HEK293 (cell line): ENCODE data around the gene RNF31.

Source experiments
- CTCF ChIA-PET: fragments of 350-600 bp; formaldehyde crosslinking; extraction: SDS; loops from one replicate; lab custom pipeline; 2021; ENCODE audit warnings: antibody characterized with exemption; lab: Yijun Ruan, JAX
- POLR2A ChIA-PET: fragments of 300-600 bp; formaldehyde crosslinking; extraction: SDS; loops from one replicate; lab custom pipeline; 2020; ENCODE audit warnings: antibody characterized with exemption, inconsistent platforms; lab: Yijun Ruan, JAX
- H3K27ac ChIP-seq: fragments of 200-500 bp; sonication (Bioruptor generic); 2 replicates; pipeline ENCODE4 v1.5.1; 2014; ENCODE audit warnings: low read depth, low read length, control low read depth, inconsistent platforms; ENCODE audit errors: extremely low read depth
- H3K36me3 ChIP-seq, 2 experiments: fragments of 200-500 bp in 1 of 2; sonication (Bioruptor generic) in 1 of 2; 1 replicate in 1 of 2; 2 replicates in 1 of 2; pipeline ENCODE4 v1.5.1; 2014 to 2017; ENCODE audit warnings: inconsistent platforms in 2 of 2, low read length in 2 of 2; ENCODE audit not compliant: control insufficient read depth in 2 of 2, insufficient read depth in 1 of 2
- H3K4me1 ChIP-seq: fragments of 200-500 bp; sonication (Bioruptor generic); 2 replicates; pipeline ENCODE4 v1.5.1; 2014; ENCODE audit warnings: mild to moderate bottlenecking, low read length, inconsistent platforms; ENCODE audit not compliant: control insufficient read depth, insufficient read depth
- H3K4me3 ChIP-seq: 2 replicates; pipeline ENCODE4 v1.5.1; 2011; ENCODE audit warnings: low read depth, mild to moderate bottlenecking, control low read depth, low read length, moderate library complexity
- H3K9me3 ChIP-seq: fragments of 200-500 bp; sonication (Bioruptor generic); 2 replicates; pipeline ENCODE4 v1.5.1; 2014; ENCODE audit warnings: low read depth, low read length, inconsistent platforms; ENCODE audit not compliant: control insufficient read depth, insufficient read depth
- BCL11B ChIP-seq: fragments of 450-650 bp; formaldehyde crosslinking; IDR thresholded peaks from 2 replicates; pipeline ENCODE4 v1.5.1; 2016; ENCODE audit warnings: low read depth, missing biosample characterization, missing genetic modification characterization
- EGR2 ChIP-seq: fragments of 450-650 bp; formaldehyde crosslinking; IDR thresholded peaks from 2 replicates; pipeline ENCODE4 v1.5.1; 2016; ENCODE audit warnings: low read depth, missing biosample characterization, missing genetic modification characterization
- HOXD13 ChIP-seq: sonication (generic); formaldehyde crosslinking; IDR thresholded peaks from 2 replicates; pipeline ENCODE4 v1.8.0; 2022; ENCODE audit warnings: missing genetic modification reagents, borderline replicate concordance
- KLF7 ChIP-seq: fragments of 450-650 bp; formaldehyde crosslinking; IDR thresholded peaks from 2 replicates; pipeline ENCODE4 v1.5.1; 2016; ENCODE audit warnings: missing biosample characterization, missing genetic modification characterization, borderline replicate concordance
- YY1 ChIP-seq: fragments of 450-650 bp; formaldehyde crosslinking; IDR thresholded peaks from 2 replicates; pipeline ENCODE4 v1.5.1; 2018; ENCODE audit warnings: missing biosample characterization, missing genetic modification characterization
- ZBTB11 ChIP-seq: fragments of 450-650 bp; formaldehyde crosslinking; conservative IDR thresholded peaks from 2 replicates; pipeline ENCODE4 v1.5.1; 2016; ENCODE audit warnings: low read depth, missing biosample characterization, missing genetic modification characterization
- ZBTB48 ChIP-seq: fragments of 450-650 bp; formaldehyde crosslinking; IDR thresholded peaks from 2 replicates; pipeline ENCODE4 v1.5.1; 2016; ENCODE audit warnings: missing biosample characterization, missing genetic modification characterization
- ZNF157 ChIP-seq: fragments of 450-650 bp; formaldehyde crosslinking; IDR thresholded peaks from 2 replicates; pipeline ENCODE4 v1.5.1; 2016; ENCODE audit warnings: missing biosample characterization, missing genetic modification characterization
- ZNF16 ChIP-seq: fragments of 450-650 bp; formaldehyde crosslinking; IDR thresholded peaks from 2 replicates; pipeline ENCODE4 v1.5.1; 2016; ENCODE audit warnings: low read depth, missing biosample characterization, missing genetic modification characterization
- ZNF24 ChIP-seq: fragments of 450-650 bp; formaldehyde crosslinking; IDR thresholded peaks from 2 replicates; pipeline ENCODE4 v1.5.1; 2016; ENCODE audit warnings: missing biosample characterization, missing genetic modification characterization
- ZNF302 ChIP-seq: fragments of 450-650 bp; formaldehyde crosslinking; IDR thresholded peaks from 2 replicates; pipeline ENCODE4 v1.5.1; 2016; ENCODE audit warnings: missing biosample characterization, missing genetic modification characterization, low read depth
- ZNF335 ChIP-seq: fragments of 450-650 bp; formaldehyde crosslinking; conservative IDR thresholded peaks from 2 replicates; pipeline ENCODE4 v1.5.1; 2016; ENCODE audit warnings: missing biosample characterization, missing genetic modification characterization
- ZNF501 ChIP-seq: fragments of 450-650 bp; formaldehyde crosslinking; IDR thresholded peaks from 2 replicates; pipeline ENCODE4 v1.5.1; 2016; ENCODE audit warnings: missing biosample characterization, missing genetic modification characterization
- ZNF600 ChIP-seq: fragments of 450-650 bp; formaldehyde crosslinking; IDR thresholded peaks from 2 replicates; pipeline ENCODE4 v1.5.1; 2016; ENCODE audit warnings: missing biosample characterization, missing genetic modification characterization
- ZNF76 ChIP-seq: fragments of 450-650 bp; formaldehyde crosslinking; IDR thresholded peaks from 2 replicates; pipeline ENCODE4; 2016; ENCODE audit warnings: low read depth, missing biosample characterization, missing genetic modification characterization, borderline replicate concordance
- ZNF776 ChIP-seq: fragments of 450-650 bp; formaldehyde crosslinking; IDR thresholded peaks from 2 replicates; pipeline ENCODE4 v1.5.0; 2017; ENCODE audit warnings: missing biosample characterization, missing genetic modification characterization, borderline replicate concordance
- ZNF777 ChIP-seq: fragments of 450-650 bp; formaldehyde crosslinking; IDR thresholded peaks from 2 replicates; pipeline ENCODE4 v1.5.1; 2017; ENCODE audit warnings: missing biosample characterization, missing genetic modification characterization, borderline replicate concordance
- ZNF830 ChIP-seq: fragments of 450-650 bp; IDR thresholded peaks from 2 replicates; pipeline ENCODE4 v1.5.0; 2018; ENCODE audit warnings: missing biosample characterization, missing genetic modification characterization, low read depth, mild to moderate bottlenecking, moderate library complexity
- ZSCAN18 ChIP-seq: fragments of 450-650 bp; formaldehyde crosslinking; IDR thresholded peaks from 2 replicates; pipeline ENCODE4 v1.5.1; 2016; ENCODE audit warnings: missing biosample characterization, missing genetic modification characterization
- ZXDB ChIP-seq: fragments of 450-650 bp; formaldehyde crosslinking; IDR thresholded peaks from 2 replicates; pipeline ENCODE4 v1.5.1; 2016; ENCODE audit warnings: missing biosample characterization, missing genetic modification characterization

Gene RNF31

GRCh38 chr14:24162093-24162492 is 14.8 kb downstream of the RNF31 start:
- no peaks in the 10 kb centered on the region for H3K9me3 ChIP-seq
- H3K36me3 ChIP-seq = peaks cover 11 to 73% of the 10 kb centered on the region in 2 experiments
- CTCF ChIA-PET = interaction anchor here (0.7 to 3.9 kb wide), 14 partner anchors 13 to 135 kb away, joined by 3 to 34 read pairs (median 8); partner anchors contain the start of genes IPO4, PSME2, RNF31 and TINF2
- TF ChIP-seq ZNF76 (tag by site-specific recombination) (no peak), EGR2 (tag by site-specific recombination) (no peak), ZNF600 (peak; percentile 40; the same call in 1 of the 2 replicates), ZNF24 (tag by site-specific recombination) (no peak)
- POLR2A ChIA-PET = interaction anchor here (0.7 to 3.8 kb wide), 9 partner anchors 9 to 109 kb away, joined by 3 to 44 read pairs (median 9); partner anchors contain the start of genes CHMP4A, DCAF11, IPO4 and NRL
- peaks cover 5% of the 10 kb centered on the region for H3K4me1 ChIP-seq
- no peak overlapping the region for H3K4me3 ChIP-seq
- no peak overlapping the region for H3K27ac ChIP-seq

GRCh38 chr14:24164518-24164991 is 17.3 kb downstream of the RNF31 start:
- Histone ChIP-seq H3K36me3 (peaks cover 3 to 62% of the 10 kb centered on the region in 2 experiments), H3K4me3 (no peak overlapping the region), H3K27ac (no peak overlapping the region), H3K4me1 (peaks cover 5% of the 10 kb centered on the region), H3K9me3 (no peaks in the 10 kb centered on the region)
- ChIA-PET POLR2A (interaction anchor here (1.6 to 1.7 kb wide), 2 partner anchors 18 to 29 kb away, joined by 4 to 5 read pairs; partner anchors contain the start of genes PSME1, PSME2 and RNF31), CTCF (interaction anchor here (0.9 kb wide), 1 partner anchor 143 kb away, joined by 3 read pairs; the partner anchor contains the start of gene CIDEB)
- no peak for TF ChIP-seq ZNF777 (tag by site-specific recombination)
- no peak for TF ChIP-seq ZXDB (tag by site-specific recombination)
- no peak for TF ChIP-seq HOXD13 (CRISPR knock-in tag)
- no peak for TF ChIP-seq ZNF302 (tag by site-specific recombination)
- no peak for TF ChIP-seq ZNF830
- no peak for TF ChIP-seq ZNF16 (tag by site-specific recombination)
- TF ChIP-seq ZBTB11 = no peak
- no peak for TF ChIP-seq ZBTB48 (tag by site-specific recombination)
- TF ChIP-seq YY1 (tag by site-specific recombination) = no peak
- TF ChIP-seq ZNF501 (tag by site-specific recombination) = no peak
- TF ChIP-seq BCL11B = no peak
- no peak for TF ChIP-seq ZSCAN18 (tag by site-specific recombination)
- TF ChIP-seq ZNF776 (tag by site-specific recombination) = no peak
- TF ChIP-seq ZNF335 (tag by site-specific recombination) = no peak
- TF ChIP-seq KLF7 (tag by site-specific recombination) = no peak
- TF ChIP-seq ZNF157 (tag by site-specific recombination) = no peak
